Measurements from ENCODE around the gene CCL18.
"Not testable (repeated sequence)": the region's sequence is repeated elsewhere in the genome, so short reads cannot be mapped to it uniquely, and the experiment has no call there.

CCL18 gene

GRCh38 chr17:36112572-36112971, 48.5 kb downstream of the CCL18 start:
- Histone ChIP-seq H3K27me3 (replicated peaks; ENCODE audit: control insufficient read depth, insufficient read depth, low read length, poor library complexity, severe bottlenecking) (no peaks in the 10 kb centered on the region), H3K4me3 (ENCODE audit: insufficient read depth, low read depth, low read length, poor library complexity, severe bottlenecking) (no peak overlapping the region)

GRCh38 chr17:36113131-36113530, 49.1 kb downstream of the CCL18 start:
- H3K27ac ChIP-seq (ENCODE audit: insufficient read depth, low read length, poor library complexity, severe bottlenecking); H3K4me1 ChIP-seq (ENCODE audit: control insufficient read depth, insufficient read depth, low read length, poor library complexity, severe bottlenecking); H3K36me3 ChIP-seq (ENCODE audit: control insufficient read depth, insufficient read depth, low read length); H3K27me3 ChIP-seq (replicated peaks; ENCODE audit: control insufficient read depth, insufficient read depth, low read length, poor library complexity, severe bottlenecking); DNase-seq; H3K9me3 ChIP-seq (ENCODE audit: control insufficient read depth, low read length); H3K4me3 ChIP-seq (ENCODE audit: insufficient read depth, low read depth, low read length, poor library complexity, severe bottlenecking): not testable (repeated sequence)

More at GRCh38 chr17:36112572-36112971, 48.5 kb downstream of the CCL18 start:
- Histone ChIP-seq H3K27ac (ENCODE audit: insufficient read depth, low read length, poor library complexity, severe bottlenecking) (no peak overlapping the region), H3K36me3 (ENCODE audit: control insufficient read depth, insufficient read depth, low read length) (no peaks in the 10 kb centered on the region), H3K4me1 (ENCODE audit: control insufficient read depth, insufficient read depth, low read length, poor library complexity, severe bottlenecking) (no peaks in the 10 kb centered on the region), H3K9me3 (ENCODE audit: control insufficient read depth, low read length) (no peaks in the 10 kb centered on the region)
- DNase-seq: no peak

- not testable (repeated sequence) for H3K9me3 ChIP-seq (ENCODE audit: control insufficient read depth, low read length); H3K27me3 ChIP-seq (replicated peaks; ENCODE audit: control insufficient read depth, insufficient read depth, low read length, poor library complexity, severe bottlenecking); DNase-seq; H3K4me3 ChIP-seq (ENCODE audit: insufficient read depth, low read depth, low read length, poor library complexity, severe bottlenecking); H3K36me3 ChIP-seq (ENCODE audit: control insufficient read depth, insufficient read depth, low read length); H3K27ac ChIP-seq (ENCODE audit: insufficient read depth, low read length, poor library complexity, severe bottlenecking); H3K4me1 ChIP-seq (ENCODE audit: control insufficient read depth, insufficient read depth, low read length, poor library complexity, severe bottlenecking)
Measured at GRCh38 chr17:36114971-36115648, 51.0 kb downstream of the CCL18 start.

GRCh38 chr17:36115649-36115977, 51.5 kb downstream of the CCL18 start:
- H3K36me3 ChIP-seq (ENCODE audit: control insufficient read depth, insufficient read depth, low read length); H3K4me1 ChIP-seq (ENCODE audit: control insufficient read depth, insufficient read depth, low read length, poor library complexity, severe bottlenecking); H3K9me3 ChIP-seq (ENCODE audit: control insufficient read depth, low read length); DNase-seq; H3K4me3 ChIP-seq (ENCODE audit: insufficient read depth, low read depth, low read length, poor library complexity, severe bottlenecking); H3K27ac ChIP-seq (ENCODE audit: insufficient read depth, low read length, poor library complexity, severe bottlenecking); H3K27me3 ChIP-seq (replicated peaks; ENCODE audit: control insufficient read depth, insufficient read depth, low read length, poor library complexity, severe bottlenecking): not testable (repeated sequence)

- no peak for DNase-seq
- Histone ChIP-seq H3K4me3 (ENCODE audit: insufficient read depth, low read depth, low read length, poor library complexity, severe bottlenecking) (no peak overlapping the region), H3K9me3 (ENCODE audit: control insufficient read depth, low read length) (no peaks in the 10 kb centered on the region), H3K4me1 (ENCODE audit: control insufficient read depth, insufficient read depth, low read length, poor library complexity, severe bottlenecking) (no peaks in the 10 kb centered on the region), H3K36me3 (ENCODE audit: control insufficient read depth, insufficient read depth, low read length) (no peaks in the 10 kb centered on the region), H3K27me3 (replicated peaks; ENCODE audit: control insufficient read depth, insufficient read depth, low read length, poor library complexity, severe bottlenecking) (no peaks in the 10 kb centered on the region), H3K27ac (ENCODE audit: insufficient read depth, low read length, poor library complexity, severe bottlenecking) (no peak overlapping the region)
Measured at GRCh38 chr17:36117505-36118382, 53.7 kb downstream of the CCL18 start.

- no peaks in the 10 kb centered on the region for H3K27me3 ChIP-seq (replicated peaks; ENCODE audit: control insufficient read depth, insufficient read depth, low read length, poor library complexity, severe bottlenecking)
- no peaks in the 10 kb centered on the region for H3K9me3 ChIP-seq (ENCODE audit: control insufficient read depth, low read length)
- H3K27ac ChIP-seq (ENCODE audit: insufficient read depth, low read length, poor library complexity, severe bottlenecking): no peak overlapping the region
- H3K4me3 ChIP-seq (ENCODE audit: insufficient read depth, low read depth, low read length, poor library complexity, severe bottlenecking): no peak overlapping the region
- no peaks in the 10 kb centered on the region for H3K4me1 ChIP-seq (ENCODE audit: control insufficient read depth, insufficient read depth, low read length, poor library complexity, severe bottlenecking)
- no peak for DNase-seq
- no peaks in the 10 kb centered on the region for H3K36me3 ChIP-seq (ENCODE audit: control insufficient read depth, insufficient read depth, low read length)
Measured at GRCh38 chr17:36118477-36119353, 54.6 kb downstream of the CCL18 start.

- Histone ChIP-seq H3K36me3 (ENCODE audit: control insufficient read depth, insufficient read depth, low read length) (no peaks in the 10 kb centered on the region), H3K27me3 (replicated peaks; ENCODE audit: control insufficient read depth, insufficient read depth, low read length, poor library complexity, severe bottlenecking) (no peaks in the 10 kb centered on the region), H3K27ac (ENCODE audit: insufficient read depth, low read length, poor library complexity, severe bottlenecking) (no peak overlapping the region), H3K4me1 (ENCODE audit: control insufficient read depth, insufficient read depth, low read length, poor library complexity, severe bottlenecking) (no peaks in the 10 kb centered on the region), H3K9me3 (ENCODE audit: control insufficient read depth, low read length) (no peaks in the 10 kb centered on the region), H3K4me3 (ENCODE audit: insufficient read depth, low read depth, low read length, poor library complexity, severe bottlenecking) (no peak overlapping the region)
- no peak for DNase-seq
Measured at GRCh38 chr17:36120221-36120620, 56.1 kb downstream of the CCL18 start.

- H3K27me3 ChIP-seq (replicated peaks; ENCODE audit: control insufficient read depth, insufficient read depth, low read length, poor library complexity, severe bottlenecking); H3K27ac ChIP-seq (ENCODE audit: insufficient read depth, low read length, poor library complexity, severe bottlenecking); H3K4me3 ChIP-seq (ENCODE audit: insufficient read depth, low read depth, low read length, poor library complexity, severe bottlenecking); DNase-seq; H3K4me1 ChIP-seq (ENCODE audit: control insufficient read depth, insufficient read depth, low read length, poor library complexity, severe bottlenecking); H3K36me3 ChIP-seq (ENCODE audit: control insufficient read depth, insufficient read depth, low read length); H3K9me3 ChIP-seq (ENCODE audit: control insufficient read depth, low read length): not testable (repeated sequence)
Measured at GRCh38 chr17:36121099-36121498, 57.0 kb downstream of the CCL18 start.

All from effector memory CD4-positive, alpha-beta T cell (primary cell).